NCI-H1694 treated with DMSO at 0.1 percent for 48 hours (cell line): Measurements from ENCODE around the gene MAP1B.

ENCODE experiments used
- DNase-seq: peaks from one replicate; lab custom pipeline; 2025; lab: John Stamatoyannopoulos, UW

MAP1B gene

DNA sequence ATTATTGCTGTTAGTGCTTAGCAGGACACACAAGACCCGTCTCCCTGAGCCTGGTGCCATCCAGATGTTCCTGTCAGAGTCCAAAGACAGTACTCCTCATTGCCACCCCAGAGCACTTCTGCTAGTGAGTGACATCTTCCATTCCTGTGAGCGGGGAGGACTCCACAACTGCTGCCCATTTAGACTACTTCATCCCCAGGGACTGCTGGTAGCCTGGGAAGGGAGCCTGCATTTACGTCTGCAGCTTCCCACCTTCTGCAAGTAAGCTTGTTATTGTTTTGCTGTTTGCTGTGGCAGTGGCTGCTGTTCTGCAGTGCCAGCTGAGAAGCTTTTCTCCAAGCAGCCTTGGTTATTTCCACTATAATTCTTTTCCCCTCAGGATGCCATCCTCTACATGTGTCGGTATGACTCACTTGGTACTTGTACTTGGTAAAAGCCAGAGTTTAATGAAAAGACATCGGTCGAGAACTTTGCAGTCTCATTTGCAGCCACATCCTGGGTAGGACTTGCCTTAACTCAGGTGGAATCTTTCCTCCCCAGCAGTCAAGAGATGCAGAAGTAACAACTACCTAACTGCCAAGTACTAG is 10.6 kb upstream of the MAP1B start:
- DNase-seq, result no peak

DNA sequence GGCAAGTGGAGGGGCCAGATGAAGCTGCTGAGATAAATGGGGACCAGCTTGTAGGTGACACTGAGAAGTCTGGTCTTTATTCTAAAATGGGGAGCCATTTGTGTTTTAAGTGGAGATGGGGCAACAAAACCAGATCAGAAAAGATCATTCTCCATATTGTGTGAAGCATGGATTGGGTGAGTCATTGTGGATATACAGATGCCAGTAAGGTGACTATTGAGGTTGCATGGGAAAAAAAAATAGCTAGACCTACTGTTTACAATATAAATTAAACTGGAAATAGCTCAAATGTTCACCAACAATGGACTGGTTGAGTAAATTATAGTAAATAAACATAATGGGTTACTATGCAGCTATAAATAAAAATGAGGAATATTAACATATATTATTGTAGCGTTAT is 5.4 kb upstream of the MAP1B start:
- DNase-seq, result no peak

DNA sequence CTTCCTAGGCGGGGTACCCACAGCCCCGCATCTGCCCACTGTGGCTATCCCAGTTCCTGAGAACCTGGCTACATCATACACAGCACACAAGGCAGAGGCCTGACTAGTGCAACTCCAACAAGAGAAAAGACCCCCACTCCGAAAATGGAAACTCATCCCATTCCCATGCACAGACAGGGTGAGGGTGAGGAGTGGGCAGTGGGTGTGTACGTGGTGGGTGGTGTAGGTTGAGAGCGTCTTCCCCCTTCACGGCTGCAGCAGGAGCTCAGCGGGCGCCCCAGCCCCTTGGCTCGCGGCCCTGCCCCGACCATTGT is 501 bp upstream of the MAP1B start:
- no peak for DNase-seq

DNA sequence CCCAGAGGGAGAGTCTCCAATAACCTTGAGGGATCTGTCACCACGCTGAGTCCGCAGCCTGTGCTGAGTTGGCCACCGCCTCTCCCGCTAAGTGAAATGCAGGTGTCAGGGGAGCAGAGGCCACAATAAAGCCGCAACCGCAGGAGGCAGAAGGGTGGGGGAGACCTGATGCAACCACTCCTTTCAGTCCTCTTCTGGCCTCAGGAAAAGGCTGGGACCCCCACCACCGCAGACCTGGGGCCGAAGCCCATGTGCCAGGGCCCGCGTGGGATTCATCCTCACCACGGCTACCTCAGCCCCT is 576 bp downstream of the MAP1B start:
- no peak for DNase-seq

DNA sequence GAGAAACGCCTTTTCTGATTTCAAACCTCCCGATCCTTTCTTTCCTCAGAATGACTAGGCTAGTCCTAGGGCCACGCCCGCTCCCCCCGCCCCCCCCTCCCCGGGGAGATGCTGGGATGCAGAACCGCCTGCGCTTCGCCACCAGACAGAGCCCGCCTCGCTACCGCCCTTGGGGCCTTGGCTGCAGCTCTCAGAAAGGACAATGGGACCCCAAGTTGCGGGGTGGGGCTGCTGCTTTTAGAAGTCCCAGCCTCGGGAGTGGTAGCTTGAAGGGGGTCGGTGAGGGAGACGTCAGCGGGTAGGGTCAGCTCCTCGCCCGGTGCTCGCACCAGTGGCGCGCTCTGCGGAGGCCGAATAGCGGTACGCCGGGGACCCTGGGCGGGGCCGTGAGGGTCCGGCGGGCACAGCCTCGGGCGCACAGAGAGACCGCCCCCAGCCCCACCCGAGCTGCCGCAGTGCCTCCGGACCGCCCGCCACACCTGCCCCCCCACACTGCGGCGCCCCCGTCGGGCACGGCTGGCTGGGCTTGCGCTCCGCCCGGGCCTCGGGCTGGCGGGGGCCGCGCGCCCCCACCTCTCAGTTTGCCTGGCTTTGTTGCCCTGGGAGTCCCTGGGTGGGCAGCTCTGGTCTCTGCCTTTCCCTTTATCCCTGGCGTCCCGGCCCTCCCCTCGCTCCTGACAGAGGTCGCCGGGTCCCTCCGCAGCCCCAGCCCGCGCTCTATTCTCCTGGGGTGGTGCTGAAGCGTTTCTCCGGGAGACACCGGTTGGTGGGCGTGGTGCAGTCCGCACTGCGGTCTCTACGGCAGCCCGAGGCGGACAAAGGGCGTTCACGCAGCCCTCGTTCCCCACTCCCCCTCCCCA is 1.2 kb downstream of the MAP1B start:
- peak; percentile 43 for DNase-seq

DNA sequence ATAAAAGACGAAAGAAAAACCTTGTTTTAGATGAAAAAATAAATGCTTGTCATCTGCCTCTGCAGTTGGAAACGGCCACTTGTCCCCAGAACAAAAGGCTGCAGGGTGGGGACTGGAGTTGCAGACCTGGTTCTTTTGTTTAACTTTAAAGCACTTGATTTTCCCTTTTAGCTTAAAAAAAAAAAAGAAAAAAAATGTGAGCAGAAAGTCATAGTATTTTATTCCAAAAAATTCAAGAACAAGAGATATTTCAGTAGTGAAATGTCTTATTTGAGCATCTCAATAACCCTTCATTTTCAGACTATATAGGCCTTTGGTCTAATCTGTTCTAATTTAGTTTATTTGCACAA is 1.8 kb downstream of the MAP1B start:
- no peak for DNase-seq

DNA sequence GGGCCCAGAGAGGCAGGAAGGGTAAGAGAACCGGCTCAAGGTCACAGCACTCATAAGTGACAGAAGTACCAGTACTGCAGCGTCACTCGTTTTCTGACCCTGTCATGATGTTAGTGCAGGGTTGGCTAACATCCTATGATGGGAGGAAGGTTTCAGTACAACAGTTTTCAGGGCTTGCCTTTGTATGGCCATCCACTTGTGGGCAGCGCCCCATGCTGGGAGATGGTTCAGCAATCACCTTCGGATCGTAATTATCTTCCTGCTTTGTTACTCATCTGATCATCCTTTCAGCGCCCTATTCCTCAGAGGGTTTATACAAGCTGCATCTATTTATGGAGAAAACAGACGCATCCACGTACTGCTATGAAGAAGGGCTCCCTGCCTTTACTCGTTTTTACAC is 2.4 kb downstream of the MAP1B start:
- DNase-seq, result no peak

DNA sequence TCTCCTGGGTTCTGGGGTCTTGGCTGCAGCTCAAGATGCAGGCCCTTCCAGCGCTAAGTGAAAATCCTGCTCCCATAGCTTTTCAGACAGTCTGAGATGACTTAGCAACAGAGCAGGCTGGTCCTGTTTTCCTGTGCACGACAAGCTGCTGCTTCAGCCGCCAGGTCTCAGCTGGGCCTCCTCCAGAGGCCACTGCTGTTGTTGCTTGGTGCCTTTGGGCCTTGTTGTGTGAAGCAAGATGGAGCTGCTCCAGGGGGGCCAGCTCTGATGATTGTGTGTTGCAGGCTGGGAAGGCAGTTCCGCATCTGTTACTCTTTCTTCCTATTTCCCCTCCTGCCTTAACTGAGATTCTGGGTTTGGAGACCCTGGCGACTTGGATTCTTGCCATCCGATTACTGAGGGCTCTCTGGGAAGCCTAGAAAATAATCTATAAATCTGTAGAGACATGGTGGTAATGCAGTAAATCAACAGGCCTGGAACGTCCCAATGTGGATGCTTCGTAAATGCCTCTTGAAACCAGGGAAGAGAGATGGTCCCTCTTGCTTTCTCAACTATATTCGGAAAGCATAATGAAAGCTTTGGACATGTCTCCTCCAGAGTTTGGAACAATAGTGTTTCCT is 3.2 kb downstream of the MAP1B start:
- DNase-seq, result no peak

DNA sequence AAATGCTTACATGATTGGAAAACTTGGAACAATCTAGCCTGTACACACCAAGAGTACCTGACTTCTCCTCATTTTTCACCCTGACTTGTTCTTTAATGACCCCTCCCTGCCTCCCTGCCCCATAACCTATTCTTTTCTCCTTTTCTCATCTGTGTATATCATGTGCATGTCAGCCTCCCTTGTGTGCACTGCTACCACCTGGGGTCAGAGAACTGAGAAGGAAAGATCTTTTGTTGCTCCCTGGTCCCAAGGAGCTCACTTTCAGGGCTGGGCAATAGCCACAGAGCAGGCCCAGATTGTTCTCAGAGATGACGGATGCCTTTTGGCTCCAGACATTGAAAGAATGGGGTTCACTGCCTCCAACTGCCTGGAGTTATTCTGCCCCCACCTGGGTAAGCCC is 5.1 kb downstream of the MAP1B start:
- no peak for DNase-seq

DNA sequence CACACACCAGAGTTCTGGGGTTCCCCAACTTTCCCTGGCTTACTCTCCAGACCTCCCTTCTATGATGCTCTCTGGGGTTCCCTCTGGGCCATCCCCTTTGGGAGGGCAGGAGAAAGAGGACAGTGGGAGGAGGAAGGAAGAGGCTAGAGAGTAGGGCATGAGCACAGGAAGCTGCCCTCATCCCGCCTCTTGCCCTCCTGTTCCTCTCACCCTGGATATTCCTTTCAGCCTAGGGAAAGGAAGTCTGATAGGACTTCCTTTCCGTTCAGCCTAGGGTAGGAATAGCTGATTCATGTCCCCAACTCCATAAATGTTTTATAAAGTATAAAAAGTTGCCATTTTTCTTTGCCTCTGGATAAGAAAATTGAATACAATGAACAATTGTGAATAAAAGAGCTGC is 7.4 kb downstream of the MAP1B start:
- no peak for DNase-seq

DNA sequence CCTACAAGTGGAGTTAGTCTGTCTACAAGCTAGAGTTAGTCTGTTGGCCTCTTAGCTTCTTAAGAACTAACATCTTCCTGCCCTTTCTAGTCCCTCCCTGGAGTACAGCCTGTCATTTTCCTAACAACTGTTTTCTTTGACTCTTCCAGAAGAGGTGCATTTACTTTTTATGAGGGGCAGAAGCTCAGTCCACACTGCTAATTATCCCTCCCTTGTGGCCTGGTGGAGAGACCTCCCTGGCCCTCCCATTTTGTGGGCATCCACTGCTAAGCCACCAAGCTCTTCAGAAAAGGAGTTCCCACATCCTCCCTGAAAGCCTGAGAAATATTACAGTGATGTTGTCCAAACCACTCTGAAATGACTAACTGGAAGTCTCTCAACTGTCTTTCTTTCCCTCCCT is 8.0 kb downstream of the MAP1B start:
- no peak for DNase-seq

DNA sequence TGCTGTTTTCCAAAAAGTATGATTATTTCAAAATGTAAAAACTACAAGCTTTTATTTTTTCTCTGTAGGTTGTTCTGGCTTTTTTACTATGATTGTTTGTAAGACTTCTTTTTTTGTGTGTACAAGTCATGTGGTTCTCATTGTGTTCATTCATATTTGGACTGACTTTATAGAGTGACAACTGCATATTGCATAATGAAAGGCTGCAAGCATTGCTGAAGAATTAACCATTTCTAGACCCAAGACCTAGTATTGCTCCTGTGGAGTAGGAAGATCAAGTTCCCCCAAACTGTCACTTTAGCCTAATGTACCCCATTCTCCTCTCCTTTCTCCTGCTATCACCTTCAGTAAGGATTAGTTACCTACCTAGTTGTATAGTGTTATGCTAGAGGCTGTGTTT is 10.0 kb downstream of the MAP1B start:
- no peak for DNase-seq

DNA sequence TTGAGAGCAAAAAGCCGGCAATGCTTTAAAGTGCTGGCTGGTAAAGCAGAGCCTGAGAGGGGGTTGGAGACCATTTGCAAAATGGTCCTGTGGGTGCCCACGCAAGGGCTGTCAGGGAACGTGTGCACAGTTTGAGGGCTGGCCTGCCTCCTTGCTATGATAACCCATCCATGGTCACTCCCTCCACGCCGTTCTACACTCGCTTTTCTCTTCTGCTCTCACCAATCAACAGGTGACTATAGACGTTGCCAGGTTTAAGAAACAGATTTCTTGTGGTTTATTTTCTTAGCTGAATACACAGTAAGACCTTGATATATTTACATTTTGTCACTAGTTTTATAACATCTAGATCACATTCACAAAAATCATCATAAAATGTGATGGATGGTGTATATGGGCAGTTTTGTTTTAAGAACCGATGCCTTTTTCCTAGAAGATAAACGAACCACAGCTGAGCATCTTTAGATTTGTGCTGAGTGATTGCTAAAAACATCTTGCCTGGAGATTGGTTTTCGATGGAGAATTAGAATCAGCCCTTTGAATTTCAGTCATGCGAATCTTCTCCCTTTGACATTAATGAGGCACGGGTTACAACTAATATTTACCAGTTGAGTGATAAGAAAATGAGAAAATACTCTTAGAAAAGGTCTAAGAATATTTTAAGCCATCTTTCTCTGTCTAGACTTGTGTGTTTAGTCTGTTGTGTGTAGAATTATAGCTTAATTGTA is 13.9 kb downstream of the MAP1B start:
- DNase-seq, result no peak

DNA sequence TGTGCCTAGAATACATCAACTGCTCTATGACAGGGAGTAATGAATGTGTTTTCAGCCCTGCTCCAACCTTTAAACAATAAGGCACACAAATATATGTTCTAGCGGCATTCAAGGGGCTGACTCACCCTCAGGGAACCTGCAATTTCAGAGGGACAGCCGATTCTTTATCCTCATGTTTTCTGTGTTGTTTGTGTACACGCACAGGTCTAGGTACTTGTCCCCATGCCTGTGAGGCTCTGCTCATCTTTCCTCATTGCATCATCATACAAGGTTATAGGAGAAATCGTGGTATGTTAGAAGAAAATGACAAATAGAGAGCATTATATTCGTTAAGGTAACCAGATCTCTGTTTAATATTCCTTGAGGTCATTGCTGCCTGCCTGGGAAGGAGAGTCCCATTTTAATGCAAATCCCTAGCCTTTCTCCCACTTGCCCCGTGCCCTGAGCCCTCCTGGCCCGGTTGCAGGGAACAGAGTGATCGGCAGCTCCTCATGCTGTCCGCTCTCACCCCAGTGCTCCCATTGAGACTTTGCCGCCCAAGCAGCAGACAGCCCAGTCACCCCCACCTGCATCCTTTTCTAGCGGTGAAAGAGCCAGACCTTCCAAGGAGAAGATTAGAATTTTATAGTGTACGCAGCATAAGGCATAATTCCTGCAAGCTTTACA is 14.6 kb downstream of the MAP1B start:
- DNase-seq, result no peak

DNA sequence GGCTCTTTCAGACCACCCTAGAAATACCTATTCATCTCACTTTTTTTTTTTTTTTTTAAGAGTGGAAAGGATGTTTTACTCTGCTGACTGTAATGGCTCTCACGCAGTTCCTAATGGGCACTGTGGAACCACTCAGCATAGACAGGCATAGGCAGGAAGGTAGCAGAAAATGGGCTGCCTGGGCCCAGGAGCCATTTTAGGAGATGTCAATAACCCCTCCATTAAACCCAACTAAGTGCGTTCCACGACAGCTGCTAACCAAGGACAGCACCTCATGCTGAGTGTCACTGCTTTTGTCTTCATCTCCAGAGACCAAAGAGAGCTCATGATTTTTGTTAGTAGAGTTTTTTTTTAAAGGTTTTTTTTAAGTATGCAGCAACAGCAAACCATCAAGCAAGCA is 15.3 kb downstream of the MAP1B start:
- no peak for DNase-seq

DNA sequence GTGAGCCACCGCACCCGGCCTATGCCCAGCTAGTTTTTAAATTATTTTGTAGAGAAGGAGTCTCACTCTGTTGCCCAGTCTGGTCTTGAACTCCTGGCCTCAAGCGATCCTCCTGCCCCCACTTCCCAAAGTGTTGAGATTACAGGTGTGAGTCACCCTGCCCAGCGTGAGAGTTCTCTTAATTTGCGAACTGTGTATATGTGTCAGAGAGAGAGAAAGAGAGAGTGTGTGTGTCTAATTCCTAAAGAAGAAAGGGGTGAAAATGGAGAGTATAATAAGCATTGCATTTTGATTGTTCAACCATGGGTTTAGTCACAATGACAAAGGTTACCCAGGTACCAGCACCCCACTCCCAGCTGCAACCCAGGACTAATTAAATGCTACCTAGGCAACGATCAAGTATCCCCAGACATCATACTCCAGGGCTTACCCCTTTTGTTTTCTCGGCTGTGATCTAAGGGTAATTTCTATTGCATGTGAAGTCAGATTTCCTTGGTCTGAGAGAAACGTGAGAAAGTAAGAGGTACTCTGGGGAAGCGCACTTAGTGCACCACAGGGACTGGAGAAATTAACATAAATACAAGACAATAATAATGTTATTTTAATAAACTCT is 16.6 kb downstream of the MAP1B start:
- no peak for DNase-seq

DNA sequence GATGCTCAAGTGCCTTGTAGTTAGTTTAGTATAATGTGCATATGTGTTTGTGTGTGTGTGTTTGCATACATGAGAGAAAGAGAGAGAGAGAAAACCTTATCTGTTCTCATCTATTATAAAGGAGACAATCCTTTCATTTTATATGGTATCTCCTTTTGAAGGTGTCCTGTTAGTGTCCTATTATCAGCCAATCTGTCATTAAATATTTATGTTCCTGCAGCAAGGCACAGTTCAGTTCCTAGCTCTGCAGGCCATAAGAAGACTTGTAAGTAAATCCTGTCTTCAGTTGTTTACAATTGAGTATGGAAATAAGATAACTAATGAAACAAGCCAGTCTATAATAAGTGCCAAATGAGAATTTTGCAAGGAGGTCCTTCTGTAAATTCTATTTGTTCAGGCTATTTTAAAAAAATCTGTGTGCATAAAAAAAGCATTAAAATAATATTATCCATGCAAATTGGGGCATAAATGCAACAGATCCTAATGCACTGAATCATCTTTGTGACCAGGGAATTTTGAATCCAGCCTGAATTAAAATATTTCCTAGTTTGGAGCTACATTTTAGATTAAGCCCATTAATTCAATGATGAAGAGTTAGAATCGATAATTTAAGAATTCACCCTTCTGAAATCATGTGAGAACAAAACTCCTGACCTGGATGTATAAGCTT is 18.1 kb downstream of the MAP1B start:
- DNase-seq, result no peak

DNA sequence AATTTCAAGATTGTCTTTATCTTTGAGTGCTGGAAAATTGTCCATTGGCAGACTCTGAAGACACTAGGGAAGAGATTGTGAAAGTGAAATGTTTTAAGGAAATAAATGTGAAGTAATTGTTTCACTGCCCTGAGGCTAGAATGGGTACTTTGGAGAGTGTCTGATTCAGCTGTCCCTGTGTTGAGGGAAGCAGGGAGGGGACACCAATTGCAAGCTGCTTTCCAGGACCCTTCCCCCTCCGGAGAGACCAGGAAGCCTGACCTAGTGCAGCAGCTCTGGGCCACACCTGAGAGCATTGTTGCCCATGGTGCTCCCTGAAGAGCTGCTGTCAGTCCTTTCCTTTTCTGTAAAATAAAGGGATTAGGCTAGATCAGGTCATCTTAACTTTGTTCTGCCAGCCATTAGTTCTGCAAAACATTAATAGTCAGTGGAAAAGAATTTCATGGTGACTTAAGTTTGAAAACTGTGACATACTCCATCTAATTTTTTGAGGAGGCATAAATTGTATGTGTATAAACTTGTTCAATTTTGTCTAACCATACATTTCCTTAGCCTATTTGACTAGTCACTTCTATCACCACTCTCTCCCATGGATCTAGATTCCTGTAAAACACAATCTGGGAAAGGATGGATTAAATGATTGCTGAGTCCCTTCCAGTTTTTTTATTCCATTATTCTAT is 18.8 kb downstream of the MAP1B start:
- DNase-seq, result no peak

DNA sequence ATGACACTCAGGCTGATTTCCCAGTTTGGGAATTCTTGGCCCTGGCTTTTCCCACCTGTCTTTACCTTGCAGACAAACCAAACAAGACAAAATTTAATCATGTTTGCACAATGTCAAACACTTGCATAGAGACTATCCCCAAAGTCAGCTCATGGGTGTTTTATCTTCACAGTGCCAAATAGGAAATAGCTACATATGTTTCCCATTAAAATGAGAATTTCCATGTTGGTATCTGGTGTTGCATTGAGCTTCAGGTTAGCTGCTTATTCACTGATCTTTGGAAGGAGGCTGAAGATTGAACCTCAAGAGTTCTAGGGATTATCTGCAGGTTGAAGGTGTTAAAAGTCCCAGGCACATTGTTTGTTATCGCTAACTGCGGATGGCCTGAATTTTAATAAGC is 19.5 kb downstream of the MAP1B start:
- no peak for DNase-seq

DNA sequence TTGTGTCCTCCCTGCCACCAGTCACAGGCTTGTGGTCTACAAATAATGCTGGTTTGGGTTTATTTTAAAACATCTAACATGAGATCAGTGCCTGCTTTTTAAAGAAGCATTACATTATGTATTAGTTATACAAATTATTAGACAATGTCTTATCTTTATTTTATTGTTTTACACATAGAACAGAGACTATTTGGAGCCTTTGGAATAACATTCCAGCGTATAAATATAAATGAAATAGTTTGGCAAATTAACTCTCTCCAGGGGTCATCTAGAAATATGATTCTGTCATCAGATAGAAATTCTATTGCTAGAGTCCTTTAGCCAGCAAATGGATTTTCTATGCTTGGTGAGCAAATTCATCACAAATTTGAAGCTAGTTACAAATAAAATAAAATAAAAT is 22.4 kb downstream of the MAP1B start:
- no peak for DNase-seq

DNA sequence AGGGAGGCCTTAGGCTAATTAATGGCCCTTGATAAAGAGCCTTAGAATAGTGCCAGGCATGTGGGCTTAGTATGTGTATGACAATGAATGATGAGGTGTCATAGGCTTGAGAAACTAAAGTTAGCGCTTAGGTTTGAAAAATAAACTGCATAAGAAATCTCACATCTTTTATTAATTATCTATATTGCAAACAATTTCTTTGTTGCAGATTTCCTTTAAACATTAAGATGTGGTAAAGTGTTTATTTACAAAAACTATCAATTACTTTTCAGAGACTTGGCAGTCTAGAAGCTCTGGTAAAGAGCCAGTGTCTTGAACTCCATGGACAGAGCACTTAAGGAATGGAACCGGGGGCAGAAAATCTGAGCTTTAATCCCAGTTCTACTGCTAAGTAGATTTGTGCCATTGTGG is 23.1 kb downstream of the MAP1B start:
- DNase-seq, result no peak
